ENCODE results near the gene IGSF11. TPM values are rescaled to one million over a fixed set of nuclear protein-coding genes. Genes with fewer than 3 reads are reported as not detected.

Gene IGSF11
- total RNA-seq, 1 experiment from 2014 or later, result 0.08 TPM

Other genes with a start within 250 kb of the IGSF11 start
- gene TEX55, start 111.3 kb upstream of the IGSF11 start, total RNA-seq (2014; rRNA removed; shearing (Covaris generic)), result 0.10 and 0.13 TPM in 2 replicates
- not detected in 2 replicates for gene UPK1B, start 138.8 kb upstream of the IGSF11 start, total RNA-seq (2014; rRNA removed; shearing (Covaris generic))
- 17.2 and 19.2 TPM in 2 replicates for gene B4GALT4, start 206.0 kb upstream of the IGSF11 start, total RNA-seq (2014; rRNA removed; shearing (Covaris generic))

All from SJCRH30 (cell line).